Pancreas (tissue), 10 donors: ENCODE results near the gene PLCG1. TPM values are rescaled to one million over a fixed set of nuclear protein-coding genes. Genes with fewer than 3 reads are reported as not detected.

Experiments used
- ATAC-seq, 4 donors: fragments of 200-7000 bp; cut with Tn5 transposase; one replicate each; pipeline versions ENCODE4 v1.8.0 to v1.9.1; 2020; ENCODE audit warnings: mild to moderate bottlenecking in 4 of 4, moderate library complexity in 4 of 4
- DNase-seq, 6 donors: peaks; one replicate each; pipeline ENCODE4 v3.0.0-alpha.2; 2020
- FAIRE-seq: peaks from 2 replicates; lab custom pipeline; 2012; peaks lifted over from hg19 to GRCh38; lab: Jason Lieb, UNC
- H3K27ac ChIP-seq, 4 donors: fragments of 200-600 bp; sonication (generic); 1 replicate in 3 of 4; 2 replicates in 1 of 4; pipeline versions ENCODE4 v1.5.0 to v1.8.0; 2020
- H3K27me3 ChIP-seq, 4 donors: fragments of 200-600 bp; one replicate each; pipeline ENCODE4 v1.8.0; 2021
- H3K36me3 ChIP-seq, 3 donors: fragments of 200-600 bp; sonication (generic) in 1 of 3; one replicate each; pipeline versions ENCODE4 v1.5.0 to v1.8.0; 2020 to 2021
- H3K4me1 ChIP-seq, 3 donors: fragments of 200-600 bp; one replicate each; pipeline ENCODE4 v1.8.0; 2021
- H3K4me3 ChIP-seq, 4 donors: fragments of 200-600 bp; sonication (generic) in 2 of 4; one replicate each; pipeline versions ENCODE4 v1.5.0 to v1.8.0; 2020 to 2021
- H3K9me3 ChIP-seq, 4 donors: fragments of 200-600 bp; one replicate each; pipeline ENCODE4 v1.8.0; 2021
- WGBS, 2 donors: extraction: QIAGEN DNeasy Blood & Tissue Kit; methylation state at CpG; one replicate each; pipeline ENCODE4 v1.1.7; 2013; 5-methylcytosine and 5-hydroxymethylcytosine counted together
- intact Hi-C, 3 donors: fragments of 100-400 bp; cut with DNase I; formaldehyde crosslinking; loops; one replicate each; pipeline versions ENCODE4 v1.11.1 to v1.14.2; 2022
- polyA plus RNA-seq, 2 donors: library from polyadenylated mRNA; stranded (reverse); fragments of 200-250 nt; gene quantifications; one replicate each; pipeline ENCODE4 v1.2.3, GENCODE V29; 2013
- total RNA-seq, 6 donors: library from RNA; stranded (reverse); fragmentation: NEBNext Ultra II Directional in 4 of 6; extraction: Animal tissue kit (Norgen Biotek cat#: 25700) in 4 of 6; gene quantifications; one replicate each; pipeline versions ENCODE4 v1.2.1 to v1.2.4, GENCODE V29; 2021 to 2023
- TF ChIP-seq, protein P1 (sequence below), 4 donors: fragments of 200-600 bp; sonication (generic) in 3 of 4; IDR thresholded peaks; one replicate each; pipeline versions ENCODE4 v1.5.0 to v1.8.0; 2021; ENCODE audit warnings: antibody characterized with exemption in 4 of 4
- donor health status: healthy with polysubstance abuse.
- donor health status: DM: no; HTN: no; CAD: no; lungs with moderate emphysema.
- donor health status: DM: no; HTN: no; CAD: no.
- donor health status: control.
- donor health status: control.
- donor health status: Bipolar disorder and iron deficiency.
- donor health status: DM: yes; HTN: yes; CAD: no.
- donor health status: DM: no; HTN: no; CAD: no.
- donor health status: DM: no; HTN: no; CAD: no.
- donor health status: DM: yes; HTN: yes; CAD: no.

PLCG1 gene
- total and polyA plus RNA-seq, 8 donors = 9.9 to 41.7 (median 20.1) TPM

DNA sequence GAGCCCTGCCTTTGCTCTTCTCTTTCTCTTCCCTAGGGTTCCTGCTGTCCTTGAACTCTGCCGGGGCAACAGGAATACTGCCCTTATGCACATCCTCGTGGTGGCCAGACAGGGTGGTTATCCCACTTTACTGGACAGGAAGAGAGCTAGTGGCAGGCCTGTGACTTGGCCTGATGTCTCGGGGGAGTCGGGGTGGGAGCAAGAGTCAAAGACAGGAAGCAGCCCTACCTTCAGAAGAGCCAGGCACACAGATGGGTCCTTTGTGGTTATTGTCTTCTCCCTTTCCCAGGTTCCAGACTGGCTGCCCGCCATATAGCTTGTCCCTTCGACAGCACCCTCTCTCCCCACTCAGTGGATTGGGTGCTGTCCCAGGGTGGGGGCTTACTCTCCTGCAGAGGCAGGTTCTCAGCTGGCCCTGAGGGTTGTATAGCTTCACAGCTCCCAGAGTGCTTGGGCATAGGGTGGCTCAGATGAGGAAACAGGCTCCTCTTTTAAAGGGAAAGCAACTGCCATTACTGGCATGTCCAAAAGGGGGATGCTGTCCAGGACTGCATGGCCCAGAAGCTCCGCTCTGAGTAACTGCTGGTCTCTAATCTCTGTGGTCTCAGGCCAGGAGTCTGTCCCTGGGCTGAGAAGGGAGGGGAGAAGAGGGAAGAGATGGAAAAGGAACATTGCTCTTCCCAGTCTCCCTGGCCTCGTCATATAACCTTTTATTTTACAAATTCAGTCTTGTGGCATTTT is 17.3 kb downstream of the PLCG1 start:
- H3K4me1 ChIP-seq = no peaks in the 10 kb centered on the region
- DNase-seq (no peak), ATAC-seq (no peak), FAIRE-seq (no peak)
- TF ChIP-seq, protein P1, sequence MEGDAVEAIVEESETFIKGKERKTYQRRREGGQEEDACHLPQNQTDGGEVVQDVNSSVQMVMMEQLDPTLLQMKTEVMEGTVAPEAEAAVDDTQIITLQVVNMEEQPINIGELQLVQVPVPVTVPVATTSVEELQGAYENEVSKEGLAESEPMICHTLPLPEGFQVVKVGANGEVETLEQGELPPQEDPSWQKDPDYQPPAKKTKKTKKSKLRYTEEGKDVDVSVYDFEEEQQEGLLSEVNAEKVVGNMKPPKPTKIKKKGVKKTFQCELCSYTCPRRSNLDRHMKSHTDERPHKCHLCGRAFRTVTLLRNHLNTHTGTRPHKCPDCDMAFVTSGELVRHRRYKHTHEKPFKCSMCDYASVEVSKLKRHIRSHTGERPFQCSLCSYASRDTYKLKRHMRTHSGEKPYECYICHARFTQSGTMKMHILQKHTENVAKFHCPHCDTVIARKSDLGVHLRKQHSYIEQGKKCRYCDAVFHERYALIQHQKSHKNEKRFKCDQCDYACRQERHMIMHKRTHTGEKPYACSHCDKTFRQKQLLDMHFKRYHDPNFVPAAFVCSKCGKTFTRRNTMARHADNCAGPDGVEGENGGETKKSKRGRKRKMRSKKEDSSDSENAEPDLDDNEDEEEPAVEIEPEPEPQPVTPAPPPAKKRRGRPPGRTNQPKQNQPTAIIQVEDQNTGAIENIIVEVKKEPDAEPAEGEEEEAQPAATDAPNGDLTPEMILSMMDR (IDR thresholded peaks at IDR 0.05) = no peak
- no peaks in the 10 kb centered on the region for H3K9me3 ChIP-seq
- H3K4me3 ChIP-seq = no peak overlapping the region
- H3K36me3 ChIP-seq = no peaks in the 10 kb centered on the region
- no peak overlapping the region for H3K27ac ChIP-seq
- intact Hi-C loops = no loop called here
- 76 to 79% methylated on average over 8 of the region's 8 CpGs for WGBS, 2 donors
- H3K27me3 ChIP-seq = no peaks in the 10 kb centered on the region

DNA sequence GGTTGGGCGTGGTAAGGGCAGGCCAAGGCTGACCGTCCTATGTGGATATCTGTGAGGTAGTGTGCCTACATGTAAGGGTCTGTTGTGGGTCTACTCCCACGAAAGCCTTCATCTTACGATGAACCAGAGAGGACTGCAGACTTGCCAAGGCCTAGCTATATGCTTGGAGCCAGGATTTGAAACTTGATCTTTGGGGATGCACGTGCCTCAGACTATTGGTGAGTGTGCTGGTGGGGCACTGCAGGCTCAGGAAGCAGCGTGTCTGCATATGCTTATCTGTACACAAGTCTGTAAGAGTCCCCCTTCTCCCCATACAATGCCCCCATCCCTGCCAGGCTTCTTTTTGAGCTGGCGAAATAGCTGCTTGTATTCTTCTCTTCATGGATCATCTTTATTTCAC is 17.9 kb downstream of the PLCG1 start:
- no peak for FAIRE-seq
- Histone ChIP-seq H3K4me1 (no peaks in the 10 kb centered on the region), H3K27me3 (no peaks in the 10 kb centered on the region), H3K36me3 (no peaks in the 10 kb centered on the region), H3K9me3 (no peaks in the 10 kb centered on the region), H3K27ac (no peak overlapping the region), H3K4me3 (no peak overlapping the region)
- intact Hi-C loops = no loop called here
- TF ChIP-seq, protein P1 (IDR thresholded peaks at IDR 0.05) = no peak
- 93 to 96% methylated on average over 7 of the region's 7 CpGs for WGBS, 2 donors
- DNase-seq = no peak
- ATAC-seq = no peak

DNA sequence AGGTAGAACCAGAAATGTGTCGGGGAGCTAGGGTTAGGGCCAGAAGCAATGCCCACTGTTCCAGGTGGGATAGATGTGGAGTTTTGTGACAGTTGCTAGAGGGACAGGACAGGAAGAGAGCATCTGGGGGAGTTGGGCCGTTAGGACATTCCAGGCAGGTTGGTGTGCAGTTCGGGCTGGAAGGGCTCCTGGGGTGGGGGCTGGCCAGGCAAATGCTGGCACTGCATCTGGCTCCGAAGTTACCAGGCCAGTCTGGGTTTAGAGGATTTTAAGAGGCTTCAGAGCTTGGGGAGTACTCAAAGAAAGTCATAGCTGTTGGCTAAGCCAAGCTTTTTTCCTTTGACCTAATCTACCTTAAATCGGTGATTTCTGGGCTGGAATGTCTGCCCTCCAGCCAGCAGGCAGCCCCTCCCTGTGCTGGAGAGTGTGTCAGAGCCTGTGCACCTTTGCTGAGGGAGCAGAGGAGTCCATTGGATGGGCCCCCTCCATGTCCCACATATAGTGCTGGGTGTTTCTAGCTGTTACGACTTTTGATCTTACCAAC is 20.8 kb downstream of the PLCG1 start:
- ATAC-seq (no peak), DNase-seq (no peak), FAIRE-seq (no peak)
- TF ChIP-seq, protein P1 (IDR thresholded peaks at IDR 0.05) = no peak
- Histone ChIP-seq H3K4me3 (no peak overlapping the region), H3K27me3 (no peaks in the 10 kb centered on the region), H3K27ac (no peak overlapping the region), H3K9me3 (no peaks in the 10 kb centered on the region), H3K4me1 (no peaks in the 10 kb centered on the region), H3K36me3 (peaks cover 0 to under 1% (median 0%) of the 10 kb centered on the region in 3 donors)
- intact Hi-C loops = no loop called here
- WGBS, 2 donors = 81 to 90% methylated on average over 6 of the region's 6 CpGs

DNA sequence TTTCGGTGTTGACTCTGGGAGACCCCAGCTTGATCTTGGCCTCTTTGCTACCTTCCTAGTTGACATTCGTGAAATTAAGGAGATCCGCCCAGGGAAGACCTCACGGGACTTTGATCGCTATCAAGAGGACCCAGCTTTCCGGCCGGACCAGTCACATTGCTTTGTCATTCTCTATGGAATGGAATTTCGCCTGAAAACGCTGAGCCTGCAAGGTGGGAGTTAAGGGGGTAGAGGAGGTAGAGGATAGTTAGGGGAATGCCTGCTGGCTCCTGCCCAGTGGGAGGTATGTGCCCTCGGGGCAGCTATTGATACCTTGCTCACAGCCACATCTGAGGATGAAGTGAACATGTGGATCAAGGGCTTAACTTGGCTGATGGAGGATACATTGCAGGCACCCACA is 22.2 kb downstream of the PLCG1 start:
- WGBS, 2 donors = 85 to 88% methylated on average over 10 of the region's 10 CpGs
- no peak overlapping the region for H3K27ac ChIP-seq
- no peak overlapping the region for H3K4me3 ChIP-seq
- DNase-seq (no peak), FAIRE-seq (no peak), ATAC-seq (no peak)
- H3K4me1 ChIP-seq = no peaks in the 10 kb centered on the region
- H3K36me3 ChIP-seq = peaks cover 0 to 15% (median 3%) of the 10 kb centered on the region in 3 donors
- H3K9me3 ChIP-seq = no peaks in the 10 kb centered on the region
- intact Hi-C loops = no loop called here
- no peaks in the 10 kb centered on the region for H3K27me3 ChIP-seq
- TF ChIP-seq, protein P1 (IDR thresholded peaks at IDR 0.05) = no peak

DNA sequence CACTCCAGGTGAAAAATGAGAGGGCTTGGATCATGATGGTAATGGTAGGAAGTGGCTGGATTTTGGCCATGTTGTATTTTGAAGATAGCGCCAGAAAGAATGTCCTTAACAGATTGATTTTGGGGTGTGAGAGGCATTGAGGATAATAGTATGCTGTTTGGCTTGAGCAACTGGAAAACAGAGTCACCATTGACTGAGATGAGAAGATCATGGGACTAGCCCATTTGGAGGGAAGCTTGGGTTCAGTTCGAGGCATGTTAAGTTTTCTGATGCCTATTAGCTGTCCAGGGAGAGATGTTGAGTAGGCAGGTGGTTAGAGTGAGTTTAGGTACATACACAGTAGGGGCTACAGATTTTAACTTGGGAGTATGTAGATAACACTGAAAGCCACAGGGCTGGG is 23.3 kb downstream of the PLCG1 start:
- intact Hi-C loops = no loop called here
- ATAC-seq (no peak), FAIRE-seq (no peak), DNase-seq (no peak)
- TF ChIP-seq, protein P1 (IDR thresholded peaks at IDR 0.05) = no peak
- H3K4me1 ChIP-seq = no peaks in the 10 kb centered on the region
- 88 to 90% methylated on average over 2 of the region's 2 CpGs for WGBS, 2 donors
- no peaks in the 10 kb centered on the region for H3K9me3 ChIP-seq
- H3K27ac ChIP-seq = no peak overlapping the region
- no peak overlapping the region for H3K4me3 ChIP-seq
- peaks cover 0 to 25% (median 12%) of the 10 kb centered on the region in 3 donors for H3K36me3 ChIP-seq
- no peaks in the 10 kb centered on the region for H3K27me3 ChIP-seq
